Measurements from ENCODE around the gene LAMA2.

LAMA2 gene

GRCh38 chr6:129262661-129263060 is 379.7 kb downstream of the LAMA2 start:
- no peak for DNase-seq (ENCODE audit: low read depth in 2 of 2)

- no peak for DNase-seq (ENCODE audit: low read depth in 2 of 2)
Observed at GRCh38 chr6:129263176-129263575, 380.2 kb downstream of the LAMA2 start.

GRCh38 chr6:129264480-129265045 is 381.6 kb downstream of the LAMA2 start:
- DNase-seq (ENCODE audit: low read depth in 2 of 2) = no peak

- no peak for DNase-seq (ENCODE audit: low read depth in 2 of 2)
Observed at GRCh38 chr6:129267028-129267427, 384.1 kb downstream of the LAMA2 start.

- DNase-seq (ENCODE audit: low read depth in 2 of 2) = no peak
Observed at GRCh38 chr6:129269076-129269475, 386.1 kb downstream of the LAMA2 start.

GRCh38 chr6:129269891-129270290 is 387.0 kb downstream of the LAMA2 start:
- no peak for DNase-seq (ENCODE audit: low read depth in 2 of 2)

GRCh38 chr6:129270450-129270849 is 387.5 kb downstream of the LAMA2 start:
- DNase-seq (ENCODE audit: low read depth in 2 of 2) = no peak

GRCh38 chr6:129273161-129273560 is 390.2 kb downstream of the LAMA2 start:
- no peak for DNase-seq (ENCODE audit: low read depth in 2 of 2)

GRCh38 chr6:129276461-129276860 is 393.5 kb downstream of the LAMA2 start:
- no peak for DNase-seq (ENCODE audit: low read depth in 2 of 2)

- DNase-seq (ENCODE audit: low read depth in 2 of 2) = no peak
Observed at GRCh38 chr6:129276986-129277385, 394.0 kb downstream of the LAMA2 start.

- DNase-seq (ENCODE audit: low read depth in 2 of 2) = no peak
Observed at GRCh38 chr6:129279343-129280292, 396.7 kb downstream of the LAMA2 start.

GRCh38 chr6:129280293-129280644 is 397.3 kb downstream of the LAMA2 start:
- no peak for DNase-seq (ENCODE audit: low read depth in 2 of 2)

GRCh38 chr6:129280749-129281148 is 397.8 kb downstream of the LAMA2 start:
- DNase-seq (ENCODE audit: low read depth in 2 of 2) = peak; percentile 1 to 26

GRCh38 chr6:129281168-129281796 is 398.3 kb downstream of the LAMA2 start:
- DNase-seq (ENCODE audit: low read depth in 2 of 2) = no peak

GRCh38 chr6:129282019-129282418 is 399.1 kb downstream of the LAMA2 start:
- DNase-seq (ENCODE audit: low read depth in 2 of 2) = no peak

GRCh38 chr6:129284225-129284624 is 401.3 kb downstream of the LAMA2 start:
- no peak for DNase-seq (ENCODE audit: low read depth in 2 of 2)

GRCh38 chr6:129287231-129288177 is 404.6 kb downstream of the LAMA2 start:
- no peak for DNase-seq (ENCODE audit: low read depth in 2 of 2)

GRCh38 chr6:129289442-129289841 is 406.5 kb downstream of the LAMA2 start:
- no peak for DNase-seq (ENCODE audit: low read depth in 2 of 2)

- no peak for DNase-seq (ENCODE audit: low read depth in 2 of 2)
Observed at GRCh38 chr6:129292836-129293235, 409.9 kb downstream of the LAMA2 start.

GRCh38 chr6:129297592-129297991 is 414.7 kb downstream of the LAMA2 start:
- DNase-seq (ENCODE audit: low read depth in 2 of 2) = no peak

- DNase-seq (ENCODE audit: low read depth in 2 of 2) = no peak
Observed at GRCh38 chr6:129302671-129303070, 419.7 kb downstream of the LAMA2 start.

GRCh38 chr6:129306826-129307225 is 423.9 kb downstream of the LAMA2 start:
- DNase-seq (ENCODE audit: low read depth in 2 of 2) = no peak

Data from stimulated activated CD4-positive, alpha-beta T cell treated with anti-CD3 and anti-CD28 coated beads, Interleukin-1b, Interleukin-23, amount 100 ng/mL, for 4 hours (primary cell).